K562 (cell line): ENCODE data around the gene ME3. TPM values are rescaled to one million over a fixed set of nuclear protein-coding genes. Genes with fewer than 3 reads are reported as not detected.

ENCODE experiments used
- ARID1B ChIP-seq: fragments of 450-650 bp; IDR thresholded peaks from 2 replicates; pipeline ENCODE4 v1.6.1; 2016; ENCODE audit warnings: antibody characterized with exemption, mild to moderate bottlenecking, inconsistent platforms
- FIP1L1 ChIP-seq: fragments of 200-400 bp; formaldehyde crosslinking; IDR thresholded peaks from 2 replicates; pipeline ENCODE4 v1.6.1; 2018; ENCODE audit warnings: mild to moderate bottlenecking, low read depth, low read length; ENCODE audit not compliant: poor library complexity, severe bottlenecking
- JUNB ChIP-seq: fragments of 450-650 bp; formaldehyde crosslinking; conservative IDR thresholded peaks from 2 replicates; pipeline ENCODE4 v1.4.0; 2020; ENCODE audit warnings: mild to moderate bottlenecking
- PHB ChIP-seq: fragments of 250-450 bp; sonication (Bioruptor Pico); IDR thresholded peaks from 2 replicates; pipeline ENCODE4 v1.5.0; 2021
- SP1 ChIP-seq: sonication (generic); formaldehyde crosslinking; IDR thresholded peaks from 2 replicates; pipeline ENCODE4 v1.8.1; 2022; ENCODE audit warnings: mild to moderate bottlenecking, missing genetic modification reagents
- TAF1 ChIP-seq: IDR thresholded peaks from 2 replicates; pipeline ENCODE4 v1.6.1; 2011; ENCODE audit warnings: mild to moderate bottlenecking, low read length, moderate library complexity; ENCODE audit not compliant: insufficient read depth, control insufficient read depth, severe bottlenecking; ENCODE audit errors: extremely low read depth
- ZNF316 ChIP-seq: fragments of 450-650 bp; IDR thresholded peaks from 2 replicates; pipeline ENCODE4 v1.6.1; 2016
- polyA plus RNA-seq, 8 experiments: library from polyadenylated mRNA; depleted of rRNA in 4 of 8; stranded (reverse) in 5 of 8; unstranded in 3 of 8; fragments of >200 nt; fragmentation: Nextera tagmentation in 2 of 8; fragmentation: Illumina TruSeq in 1 of 8; extraction: Ambion mirVana in 2 of 8; extraction: Trizol in 1 of 8; gene quantifications; 2 replicates each; pipeline versions ENCODE4 v1.2.1 to v1.2.3, GENCODE V29; 2011 to 2014; ENCODE audit warnings: inconsistent platforms in 1 of 8, missing spikeins in 1 of 8
- total RNA-seq, 7 experiments: library from RNA; depleted of rRNA in 6 of 7; stranded (reverse); fragments of >200 nt in 6 of 7; fragmentation: Illumina TruSeq in 2 of 7; extraction: Trizol in 2 of 7; gene quantifications; 2 replicates each; pipeline versions ENCODE4 v1.2.1 to v1.2.3, GENCODE V29; 2011 to 2021; ENCODE audit warnings: low replicate concordance in 1 of 7
- TF ChIP-seq, protein P1 (sequence below), 2 experiments: fragments of 450-650 bp; IDR thresholded peaks; 2 replicates each; pipeline ENCODE4 v1.6.1; 2016
- TF ChIP-seq, protein P2 (sequence below): fragments of 450-650 bp; conservative IDR thresholded peaks from 2 replicates; pipeline ENCODE4 v1.6.1; 2016; ENCODE audit warnings: missing genetic modification characterization, low read depth, mild to moderate bottlenecking, control low read depth, missing compliant biosample characterization
- TF ChIP-seq, protein P3 (sequence below): fragments of 450-650 bp; IDR thresholded peaks from 2 replicates; pipeline ENCODE4 v1.6.1; 2016; ENCODE audit warnings: mild to moderate bottlenecking
- TF ChIP-seq, protein P4 (sequence below): IDR thresholded peaks from 2 replicates; pipeline ENCODE4 v1.6.1; 2011; ENCODE audit warnings: borderline replicate concordance, low read depth, mild to moderate bottlenecking, moderate library complexity, low read length; ENCODE audit not compliant: insufficient read depth, poor library complexity, severe bottlenecking
- TF ChIP-seq, protein P5 (sequence below): sonication (generic); formaldehyde crosslinking; IDR thresholded peaks from 2 replicates; pipeline ENCODE4 v1.8.0; 2022; ENCODE audit warnings: missing genetic modification reagents, mild to moderate bottlenecking, moderate library complexity, borderline replicate concordance

Gene ME3
- total and polyA plus RNA-seq, 9 of the 15 experiments (the other 6 are each of a cell fraction or from before 2014, with no cell fraction given): not detected

DNA sequence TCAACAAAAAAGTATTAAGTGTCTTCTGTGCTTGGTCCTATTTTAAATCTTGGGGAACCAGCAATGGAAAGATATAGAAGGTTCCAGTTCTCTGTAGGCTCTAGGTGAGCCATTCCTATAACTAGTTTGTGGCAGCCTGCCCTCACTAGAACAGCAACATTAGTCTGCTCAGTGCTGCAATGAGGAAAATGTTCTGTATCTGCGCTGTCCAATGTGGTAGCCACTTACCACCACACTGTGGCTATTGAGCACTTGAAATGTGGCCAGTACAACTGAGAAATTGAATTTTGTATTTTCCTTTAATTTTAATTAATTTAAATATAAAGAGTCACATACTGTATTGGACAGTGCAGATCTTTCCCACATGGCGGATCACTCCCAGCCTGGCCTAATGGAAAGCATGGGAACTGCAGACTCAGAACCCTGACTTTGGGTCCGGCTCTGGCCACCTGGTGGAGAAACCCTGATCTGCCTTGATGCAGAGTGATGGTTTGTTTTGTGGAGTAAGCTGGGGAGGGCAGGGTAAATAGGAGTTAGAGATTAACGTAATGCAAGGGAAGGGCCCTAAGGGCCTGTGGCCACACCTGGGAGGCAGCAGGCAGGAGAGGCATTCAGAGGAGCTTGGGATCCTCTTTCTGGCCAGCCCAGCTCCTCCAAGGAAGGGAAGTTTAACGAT is 101.0 kb downstream of the ME3 start (continued):
- TF ChIP-seq, protein P1, sequence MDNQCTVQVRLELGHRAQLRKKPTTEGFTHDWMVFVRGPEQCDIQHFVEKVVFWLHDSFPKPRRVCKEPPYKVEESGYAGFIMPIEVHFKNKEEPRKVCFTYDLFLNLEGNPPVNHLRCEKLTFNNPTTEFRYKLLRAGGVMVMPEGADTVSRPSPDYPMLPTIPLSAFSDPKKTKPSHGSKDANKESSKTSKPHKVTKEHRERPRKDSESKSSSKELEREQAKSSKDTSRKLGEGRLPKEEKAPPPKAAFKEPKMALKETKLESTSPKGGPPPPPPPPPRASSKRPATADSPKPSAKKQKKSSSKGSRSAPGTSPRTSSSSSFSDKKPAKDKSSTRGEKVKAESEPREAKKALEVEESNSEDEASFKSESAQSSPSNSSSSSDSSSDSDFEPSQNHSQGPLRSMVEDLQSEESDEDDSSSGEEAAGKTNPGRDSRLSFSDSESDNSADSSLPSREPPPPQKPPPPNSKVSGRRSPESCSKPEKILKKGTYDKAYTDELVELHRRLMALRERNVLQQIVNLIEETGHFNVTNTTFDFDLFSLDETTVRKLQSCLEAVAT (IDR thresholded peaks at IDR 0.05): 0 out of 4 replicates have a peak, but pooled peaks of 1 of the 2 experiments have one; percentile 43
- no peak for TF ChIP-seq TAF1
- TF ChIP-seq SP1: no peak
- TF ChIP-seq, protein P2, sequence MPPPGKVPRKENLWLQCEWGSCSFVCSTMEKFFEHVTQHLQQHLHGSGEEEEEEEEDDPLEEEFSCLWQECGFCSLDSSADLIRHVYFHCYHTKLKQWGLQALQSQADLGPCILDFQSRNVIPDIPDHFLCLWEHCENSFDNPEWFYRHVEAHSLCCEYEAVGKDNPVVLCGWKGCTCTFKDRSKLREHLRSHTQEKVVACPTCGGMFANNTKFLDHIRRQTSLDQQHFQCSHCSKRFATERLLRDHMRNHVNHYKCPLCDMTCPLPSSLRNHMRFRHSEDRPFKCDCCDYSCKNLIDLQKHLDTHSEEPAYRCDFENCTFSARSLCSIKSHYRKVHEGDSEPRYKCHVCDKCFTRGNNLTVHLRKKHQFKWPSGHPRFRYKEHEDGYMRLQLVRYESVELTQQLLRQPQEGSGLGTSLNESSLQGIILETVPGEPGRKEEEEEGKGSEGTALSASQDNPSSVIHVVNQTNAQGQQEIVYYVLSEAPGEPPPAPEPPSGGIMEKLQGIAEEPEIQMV (tag): no peak
- TF ChIP-seq, protein P3, sequence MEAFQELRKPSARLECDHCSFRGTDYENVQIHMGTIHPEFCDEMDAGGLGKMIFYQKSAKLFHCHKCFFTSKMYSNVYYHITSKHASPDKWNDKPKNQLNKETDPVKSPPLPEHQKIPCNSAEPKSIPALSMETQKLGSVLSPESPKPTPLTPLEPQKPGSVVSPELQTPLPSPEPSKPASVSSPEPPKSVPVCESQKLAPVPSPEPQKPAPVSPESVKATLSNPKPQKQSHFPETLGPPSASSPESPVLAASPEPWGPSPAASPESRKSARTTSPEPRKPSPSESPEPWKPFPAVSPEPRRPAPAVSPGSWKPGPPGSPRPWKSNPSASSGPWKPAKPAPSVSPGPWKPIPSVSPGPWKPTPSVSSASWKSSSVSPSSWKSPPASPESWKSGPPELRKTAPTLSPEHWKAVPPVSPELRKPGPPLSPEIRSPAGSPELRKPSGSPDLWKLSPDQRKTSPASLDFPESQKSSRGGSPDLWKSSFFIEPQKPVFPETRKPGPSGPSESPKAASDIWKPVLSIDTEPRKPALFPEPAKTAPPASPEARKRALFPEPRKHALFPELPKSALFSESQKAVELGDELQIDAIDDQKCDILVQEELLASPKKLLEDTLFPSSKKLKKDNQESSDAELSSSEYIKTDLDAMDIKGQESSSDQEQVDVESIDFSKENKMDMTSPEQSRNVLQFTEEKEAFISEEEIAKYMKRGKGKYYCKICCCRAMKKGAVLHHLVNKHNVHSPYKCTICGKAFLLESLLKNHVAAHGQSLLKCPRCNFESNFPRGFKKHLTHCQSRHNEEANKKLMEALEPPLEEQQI: no peak
- TF ChIP-seq, protein P4, sequence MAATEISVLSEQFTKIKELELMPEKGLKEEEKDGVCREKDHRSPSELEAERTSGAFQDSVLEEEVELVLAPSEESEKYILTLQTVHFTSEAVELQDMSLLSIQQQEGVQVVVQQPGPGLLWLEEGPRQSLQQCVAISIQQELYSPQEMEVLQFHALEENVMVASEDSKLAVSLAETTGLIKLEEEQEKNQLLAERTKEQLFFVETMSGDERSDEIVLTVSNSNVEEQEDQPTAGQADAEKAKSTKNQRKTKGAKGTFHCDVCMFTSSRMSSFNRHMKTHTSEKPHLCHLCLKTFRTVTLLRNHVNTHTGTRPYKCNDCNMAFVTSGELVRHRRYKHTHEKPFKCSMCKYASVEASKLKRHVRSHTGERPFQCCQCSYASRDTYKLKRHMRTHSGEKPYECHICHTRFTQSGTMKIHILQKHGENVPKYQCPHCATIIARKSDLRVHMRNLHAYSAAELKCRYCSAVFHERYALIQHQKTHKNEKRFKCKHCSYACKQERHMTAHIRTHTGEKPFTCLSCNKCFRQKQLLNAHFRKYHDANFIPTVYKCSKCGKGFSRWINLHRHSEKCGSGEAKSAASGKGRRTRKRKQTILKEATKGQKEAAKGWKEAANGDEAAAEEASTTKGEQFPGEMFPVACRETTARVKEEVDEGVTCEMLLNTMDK: peak; percentile 31
- no peak for TF ChIP-seq ARID1B
- TF ChIP-seq, protein P5, sequence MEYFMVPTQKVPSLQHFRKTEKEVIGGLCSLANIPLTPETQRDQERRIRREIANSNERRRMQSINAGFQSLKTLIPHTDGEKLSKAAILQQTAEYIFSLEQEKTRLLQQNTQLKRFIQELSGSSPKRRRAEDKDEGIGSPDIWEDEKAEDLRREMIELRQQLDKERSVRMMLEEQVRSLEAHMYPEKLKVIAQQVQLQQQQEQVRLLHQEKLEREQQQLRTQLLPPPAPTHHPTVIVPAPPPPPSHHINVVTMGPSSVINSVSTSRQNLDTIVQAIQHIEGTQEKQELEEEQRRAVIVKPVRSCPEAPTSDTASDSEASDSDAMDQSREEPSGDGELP (CRISPR knock-in tag): peak; percentile 14; the same call in 1 of the 2 replicates
- no peak for TF ChIP-seq JUNB
- TF ChIP-seq PHB (CRISPR knock-in tag): no peak
- no peak for TF ChIP-seq FIP1L1
- no peak for TF ChIP-seq ZNF316
